ENCODE measurements around the gene RNLS.

Gene RNLS

GRCh38 chr10:88431103-88431502 lies 152.0 kb downstream of the RNLS start:
- Histone ChIP-seq H3K27ac (ENCODE audit: low read depth, low read length) (no peak overlapping the region), H4K20me1 (ENCODE audit: low read depth, low read length) (no peaks in the 10 kb centered on the region), H3K36me3 (ENCODE audit: low read length) (no peaks in the 10 kb centered on the region), H3K4me3 (ENCODE audit: insufficient read depth, low read length, poor library complexity, severe bottlenecking) (no peak overlapping the region), H3K9me2 (replicated peaks; ENCODE audit: insufficient read depth, low read length) (no peaks in the 10 kb centered on the region), H3F3A (ENCODE audit: insufficient read depth) (no peaks in the 10 kb centered on the region), H3K4me2 (ENCODE audit: low read depth, low read length, poor library complexity, severe bottlenecking) (no peak overlapping the region), H3K79me2 (ENCODE audit: insufficient read depth, low read length) (no peaks in the 10 kb centered on the region), H3K9ac (ENCODE audit: low read length) (no peak overlapping the region), H3K9me3 (ENCODE audit: insufficient read depth, low read length) (no peaks in the 10 kb centered on the region), H3K27me3 (ENCODE audit: low read length) (no peaks in the 10 kb centered on the region), H2AFZ (ENCODE audit: low read depth, low read length, severe bottlenecking) (no peak overlapping the region)
- TF ChIP-seq CTCF (IDR thresholded peaks at IDR 0.05; ENCODE audit: insufficient read depth, low read length, poor library complexity, severe bottlenecking), result no peak
- TF ChIP-seq EZH2phosphoT487 (conservative IDR thresholded peaks at IDR 0.05; ENCODE audit: low read length), result no peak

- no peaks in the 10 kb centered on the region for H3K36me3 ChIP-seq (ENCODE audit: low read length)
- H4K20me1 ChIP-seq (ENCODE audit: low read depth, low read length), result no peaks in the 10 kb centered on the region
- no peaks in the 10 kb centered on the region for H3K9me3 ChIP-seq (ENCODE audit: insufficient read depth, low read length)
- no peaks in the 10 kb centered on the region for H3K9me2 ChIP-seq (replicated peaks; ENCODE audit: insufficient read depth, low read length)
- no peak overlapping the region for H3K4me3 ChIP-seq (ENCODE audit: insufficient read depth, low read length, poor library complexity, severe bottlenecking)
- H3K27ac ChIP-seq (ENCODE audit: low read depth, low read length), result no peak overlapping the region
- no peak overlapping the region for H3K4me2 ChIP-seq (ENCODE audit: low read depth, low read length, poor library complexity, severe bottlenecking)
- TF ChIP-seq CTCF (IDR thresholded peaks at IDR 0.05; ENCODE audit: insufficient read depth, low read length, poor library complexity, severe bottlenecking) (no peak), EZH2phosphoT487 (conservative IDR thresholded peaks at IDR 0.05; ENCODE audit: low read length) (no peak)
- H3K79me2 ChIP-seq (ENCODE audit: insufficient read depth, low read length), result no peaks in the 10 kb centered on the region
- H3F3A ChIP-seq (ENCODE audit: insufficient read depth), result no peaks in the 10 kb centered on the region
- no peak overlapping the region for H2AFZ ChIP-seq (ENCODE audit: low read depth, low read length, severe bottlenecking)
- no peaks in the 10 kb centered on the region for H3K27me3 ChIP-seq (ENCODE audit: low read length)
- H3K9ac ChIP-seq (ENCODE audit: low read length), result no peak overlapping the region
These were observed 154.1 kb downstream of the RNLS start for GRCh38 chr10:88428976-88429375.

GRCh38 chr10:88428442-88428841 lies 154.7 kb downstream of the RNLS start:
- Histone ChIP-seq H3K4me3 (ENCODE audit: insufficient read depth, low read length, poor library complexity, severe bottlenecking) (no peak overlapping the region), H3K79me2 (ENCODE audit: insufficient read depth, low read length) (no peaks in the 10 kb centered on the region), H2AFZ (ENCODE audit: low read depth, low read length, severe bottlenecking) (no peak overlapping the region), H4K20me1 (ENCODE audit: low read depth, low read length) (no peaks in the 10 kb centered on the region), H3K27ac (ENCODE audit: low read depth, low read length) (no peak overlapping the region), H3K9ac (ENCODE audit: low read length) (no peak overlapping the region), H3K4me2 (ENCODE audit: low read depth, low read length, poor library complexity, severe bottlenecking) (no peak overlapping the region), H3F3A (ENCODE audit: insufficient read depth) (no peaks in the 10 kb centered on the region), H3K36me3 (ENCODE audit: low read length) (no peaks in the 10 kb centered on the region), H3K9me3 (ENCODE audit: insufficient read depth, low read length) (no peaks in the 10 kb centered on the region), H3K27me3 (ENCODE audit: low read length) (no peaks in the 10 kb centered on the region), H3K9me2 (replicated peaks; ENCODE audit: insufficient read depth, low read length) (no peaks in the 10 kb centered on the region)
- no peak for TF ChIP-seq EZH2phosphoT487 (conservative IDR thresholded peaks at IDR 0.05; ENCODE audit: low read length)
- TF ChIP-seq CTCF (IDR thresholded peaks at IDR 0.05; ENCODE audit: insufficient read depth, low read length, poor library complexity, severe bottlenecking), result no peak
